Brain pericyte (primary cell): ENCODE measurements around the gene CST6.
"Not testable (repeated sequence)": the region's sequence is repeated elsewhere in the genome, so short reads cannot be mapped to it uniquely, and the experiment has no call there.

Experiments used
- DNase-seq: peaks from one replicate; pipeline ENCODE4 v3.0.0-alpha.2; 2012; ENCODE audit warnings: low read depth, low spot score

Gene CST6

DNA sequence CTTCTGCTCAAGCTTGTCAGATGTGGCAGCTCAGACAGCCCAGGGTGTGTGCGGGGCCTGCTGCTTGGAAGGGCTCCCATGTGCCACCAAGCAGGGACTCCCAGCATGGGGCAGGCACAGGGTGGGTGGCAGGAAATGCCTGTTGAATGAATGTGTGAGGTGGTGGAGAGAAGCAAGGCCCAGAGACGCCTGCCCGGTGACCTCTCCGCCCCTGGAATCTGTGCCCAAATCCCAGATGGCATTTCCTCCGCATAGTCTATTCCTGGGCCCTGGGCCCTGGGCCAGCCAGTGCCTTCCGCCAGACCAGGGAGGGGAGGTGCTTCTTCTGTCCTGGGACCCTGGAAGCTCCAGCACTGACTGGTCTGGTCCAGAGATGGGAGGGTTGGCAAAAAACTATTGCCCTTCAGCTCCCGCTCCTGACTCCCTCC, 3.7 kb downstream of the CST6 start:
- no peak for DNase-seq

DNA sequence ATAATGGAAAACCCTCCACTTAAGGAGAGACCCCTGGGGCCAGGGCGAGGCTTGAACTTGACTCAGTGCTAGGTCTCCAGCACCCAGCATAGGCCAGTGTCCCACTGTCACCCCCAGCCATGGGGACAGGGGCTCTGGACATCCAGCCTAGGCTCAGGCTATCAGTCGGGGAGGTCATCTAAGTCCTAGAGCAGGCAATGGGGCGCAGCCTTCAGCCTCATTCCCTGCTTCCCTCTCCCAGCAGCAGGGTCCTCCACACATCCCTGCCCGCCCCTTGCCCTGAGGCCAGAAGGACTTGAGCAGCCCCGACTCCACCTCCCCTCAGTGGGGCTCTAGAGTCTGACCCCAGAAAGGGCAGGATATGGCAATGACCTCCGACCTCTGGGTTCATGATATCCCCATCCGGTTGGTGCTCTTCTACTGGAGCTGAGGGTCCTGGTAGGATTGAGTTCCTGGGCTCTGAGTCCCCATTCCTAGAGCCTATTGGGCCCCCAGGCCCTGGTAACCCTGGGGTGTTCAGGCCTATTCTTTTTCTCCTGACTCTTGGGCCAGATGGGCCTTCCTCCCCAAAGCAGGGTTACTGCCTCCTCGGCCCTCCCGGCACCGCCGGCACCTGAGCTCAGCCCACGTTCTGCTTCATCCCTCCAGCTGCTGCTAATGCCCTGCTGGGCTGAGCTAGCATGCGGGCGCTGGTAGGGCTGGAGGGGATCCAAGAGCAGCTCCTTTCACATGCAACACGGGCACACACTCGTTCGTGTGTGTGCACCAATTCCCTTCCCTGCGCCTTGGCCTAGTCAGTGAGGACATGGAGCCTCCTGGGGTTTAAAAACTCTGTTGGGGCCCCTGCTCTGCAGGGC, 4.4 kb downstream of the CST6 start:
- peak; percentile 36 for DNase-seq

DNA sequence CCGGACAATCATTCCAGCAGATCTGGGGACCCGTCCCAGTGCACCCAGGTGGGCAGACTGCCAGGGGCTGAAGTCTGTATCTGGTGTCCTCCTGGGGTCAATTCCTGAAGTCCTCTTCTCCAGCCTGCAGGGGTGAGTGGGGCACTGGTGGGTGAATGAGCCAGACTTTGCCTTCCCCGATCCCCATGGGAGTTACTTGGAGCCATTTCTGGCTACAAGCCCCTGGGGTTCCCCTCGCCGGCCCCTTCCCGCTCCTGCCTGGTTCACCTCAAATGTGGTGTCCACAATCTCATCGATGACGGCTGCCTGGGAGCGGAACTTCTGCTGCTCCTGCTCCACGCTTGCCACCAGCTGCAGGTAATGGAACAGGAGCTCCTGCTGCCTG, 5.0 kb downstream of the CST6 start:
- no peak for DNase-seq

DNA sequence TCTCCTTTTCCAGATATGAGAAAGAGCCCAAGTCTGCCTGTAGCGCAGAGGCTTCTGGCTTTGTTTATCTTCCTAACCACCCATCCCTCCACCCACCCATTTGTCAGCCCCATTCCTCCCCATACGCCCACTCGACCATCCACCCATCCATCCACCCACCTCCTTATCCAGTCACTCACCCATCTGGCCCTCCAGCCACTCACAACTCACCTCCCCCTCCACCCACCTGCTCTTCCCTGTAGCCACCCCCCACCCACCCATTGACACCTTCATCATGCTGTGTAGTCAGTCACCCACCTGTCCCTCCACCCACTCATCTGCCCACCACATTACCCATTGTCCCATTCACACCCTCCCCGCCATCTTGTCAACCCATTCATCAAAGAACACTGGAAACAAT, 5.5 kb downstream of the CST6 start:
- no peak for DNase-seq

DNA sequence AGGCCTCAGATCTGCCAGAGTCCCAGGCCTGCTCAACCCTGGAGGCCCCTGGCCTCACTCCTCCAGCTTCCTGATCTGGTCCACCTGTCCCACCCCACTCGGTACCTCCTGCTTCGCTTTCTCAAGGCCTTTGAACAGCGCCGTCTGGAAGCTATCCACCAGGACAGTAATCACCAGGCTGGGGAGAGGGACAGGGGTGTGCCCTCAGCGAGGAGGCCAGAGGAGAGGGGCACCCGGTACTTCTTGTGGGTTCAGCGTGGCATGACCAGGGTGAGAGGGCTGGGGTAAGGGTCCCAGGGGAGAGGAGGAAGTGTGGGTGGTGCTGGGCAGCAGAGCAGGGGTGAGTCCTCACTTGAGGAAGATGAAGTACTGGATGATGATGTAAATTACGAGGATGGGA, 8.4 kb downstream of the CST6 start:
- DNase-seq: no peak

DNA sequence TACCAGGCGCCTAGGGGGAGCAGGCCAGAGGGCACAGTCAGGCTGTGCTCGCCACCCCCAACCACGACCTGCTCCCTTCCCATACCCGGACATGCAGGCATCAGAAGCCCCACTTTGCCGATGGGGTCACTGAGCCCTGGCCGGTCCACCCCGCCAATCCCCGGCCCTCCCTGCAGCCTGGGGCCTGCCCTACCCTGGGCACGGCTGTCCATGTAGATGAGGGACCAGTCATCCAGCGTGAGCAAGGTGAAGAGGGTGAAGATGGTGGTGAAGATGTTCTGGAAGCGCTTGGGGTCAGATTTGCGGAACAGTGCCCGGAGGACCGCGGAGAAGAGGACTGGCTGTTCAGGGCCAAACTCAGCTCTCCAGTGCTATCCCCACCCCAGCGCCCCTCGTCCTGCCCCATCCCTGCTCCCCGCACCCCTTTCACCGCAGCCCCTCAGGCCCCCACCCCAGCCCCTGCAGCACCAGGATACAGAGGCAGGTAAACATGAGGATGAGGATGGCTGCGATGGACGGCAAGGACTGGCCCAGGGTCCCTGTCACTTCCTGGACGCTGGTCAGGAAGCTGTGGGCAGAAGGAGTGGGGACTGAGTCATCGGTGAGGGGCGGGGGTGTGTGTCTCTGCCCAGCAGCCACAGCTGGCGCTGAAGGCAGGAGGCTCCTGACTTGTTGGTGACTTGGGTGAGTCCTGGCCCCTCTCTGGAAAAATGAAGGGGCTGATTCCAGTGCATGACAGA, 9.0 kb downstream of the CST6 start:
- DNase-seq: no peak

DNA sequence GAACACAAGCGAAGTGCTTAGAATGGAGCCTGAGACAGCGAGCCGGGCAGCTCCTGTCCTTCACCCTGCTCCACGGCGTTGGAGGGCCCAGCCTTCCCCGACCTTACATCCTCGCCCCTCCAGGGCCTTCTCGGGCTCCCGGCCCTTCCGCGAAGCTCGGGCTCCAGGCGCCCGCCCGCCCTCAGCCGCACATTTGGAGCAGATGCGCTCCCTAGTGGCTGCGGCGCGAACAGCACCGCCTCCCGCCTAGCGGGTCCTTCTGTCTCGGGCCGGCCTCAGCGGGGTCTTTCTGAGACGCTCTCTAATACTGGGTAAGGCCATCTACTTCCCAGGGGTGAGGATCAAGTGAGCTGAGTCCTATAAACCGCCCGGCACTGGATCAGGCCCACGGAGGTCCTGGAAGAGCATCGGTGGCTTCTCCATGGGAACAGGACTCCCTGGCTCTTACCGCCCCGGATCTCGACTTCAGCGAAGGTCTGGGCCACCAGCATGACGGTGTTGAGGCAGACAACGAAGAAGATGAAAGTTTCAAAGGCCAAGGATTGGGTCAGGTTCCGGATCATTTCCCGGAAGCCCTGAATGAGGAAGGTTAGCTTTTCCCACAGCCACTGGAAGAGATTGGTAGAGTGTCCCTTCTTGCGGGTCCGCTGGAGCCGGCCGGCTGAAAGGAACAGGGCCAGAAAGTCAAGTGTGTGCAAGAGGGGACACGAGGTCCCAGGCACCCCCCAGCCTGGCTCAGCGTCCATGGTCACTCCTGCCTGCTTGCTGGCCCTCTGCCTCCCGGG, 10.8 kb downstream of the CST6 start:
- DNase-seq: no peak

DNA sequence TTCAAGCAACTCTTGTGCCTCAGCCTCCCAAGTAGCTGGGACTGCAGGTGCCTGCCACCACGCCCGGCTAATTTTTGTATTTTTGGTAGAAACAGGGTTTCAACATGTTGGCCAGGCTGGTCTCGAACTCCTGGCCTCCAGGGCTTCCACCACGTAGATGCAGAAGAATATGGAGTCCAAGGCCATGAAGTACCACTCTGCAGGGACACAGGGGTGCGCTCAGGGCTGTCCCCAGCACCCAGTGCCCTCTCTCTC, 11.3 kb downstream of the CST6 start:
- not testable (repeated sequence) for DNase-seq

DNA sequence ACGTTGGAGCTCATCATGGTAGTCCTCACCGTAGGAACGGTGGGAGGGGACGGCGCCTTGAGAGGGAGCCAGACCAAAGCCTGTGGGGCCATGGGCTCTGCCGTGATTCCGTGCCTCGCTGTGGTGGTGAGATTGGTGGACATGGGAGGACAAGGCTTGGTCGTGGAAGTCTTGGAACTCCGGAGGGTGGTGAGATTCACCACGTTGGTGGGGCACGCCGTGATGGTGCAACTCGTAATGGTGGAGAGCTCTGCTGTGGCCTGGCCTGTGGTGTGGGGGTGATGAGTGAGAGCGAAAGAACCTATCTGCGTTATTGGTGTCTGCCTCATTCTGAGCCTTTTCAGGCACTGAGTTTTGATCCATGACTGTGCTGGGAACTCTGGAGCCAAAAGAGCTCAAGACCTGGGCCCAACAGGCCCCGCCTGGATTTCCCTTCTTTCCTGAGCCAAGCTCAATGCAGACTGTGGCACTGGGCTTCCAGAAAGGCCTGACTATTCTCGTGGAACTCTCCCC, 14.3 kb downstream of the CST6 start, which contains the start of gene CATSPER1:
Gene CATSPER1 (minus strand): TSS at position 463 of the 513 bp plus-strand sequence. CDS start 100 bp downstream, at position 363.
- no peak for DNase-seq

DNA sequence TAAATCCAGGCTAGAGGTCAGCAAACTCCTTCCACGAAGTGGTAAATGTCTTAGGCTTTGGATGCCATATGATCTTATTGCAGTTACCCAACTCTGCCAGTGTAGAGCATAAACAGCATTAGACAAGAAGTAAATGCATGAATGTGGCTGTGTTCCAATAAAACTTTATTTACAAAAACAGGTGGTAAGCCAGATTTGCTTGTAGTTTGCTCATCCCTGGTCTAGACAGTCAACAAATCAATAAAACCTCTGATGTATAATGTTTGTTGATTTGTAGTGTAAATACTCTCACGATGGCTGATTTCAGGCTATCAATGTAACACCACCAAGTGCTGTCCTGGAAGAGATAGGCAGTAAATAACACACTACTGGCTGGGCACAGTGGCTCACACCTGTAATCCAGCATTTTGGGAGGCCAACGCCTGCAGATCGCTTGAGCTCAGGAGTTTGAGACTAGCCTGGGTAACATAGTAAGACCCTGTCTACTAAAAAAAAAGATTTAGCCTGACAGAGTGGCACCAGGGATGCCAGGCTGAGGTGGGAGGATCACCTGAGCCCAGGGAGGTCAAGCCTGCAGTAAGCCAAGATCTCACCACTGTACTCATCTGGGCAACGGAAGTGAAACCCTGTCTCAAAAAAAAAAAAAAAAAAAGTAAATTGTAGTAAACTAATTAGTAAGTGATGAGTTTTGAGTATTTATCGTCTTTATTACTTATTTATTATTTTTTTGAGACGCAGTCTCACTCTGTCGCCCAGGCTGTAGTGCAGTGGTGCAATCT, 21.3 kb downstream of the CST6 start:
- DNase-seq: no peak

DNA sequence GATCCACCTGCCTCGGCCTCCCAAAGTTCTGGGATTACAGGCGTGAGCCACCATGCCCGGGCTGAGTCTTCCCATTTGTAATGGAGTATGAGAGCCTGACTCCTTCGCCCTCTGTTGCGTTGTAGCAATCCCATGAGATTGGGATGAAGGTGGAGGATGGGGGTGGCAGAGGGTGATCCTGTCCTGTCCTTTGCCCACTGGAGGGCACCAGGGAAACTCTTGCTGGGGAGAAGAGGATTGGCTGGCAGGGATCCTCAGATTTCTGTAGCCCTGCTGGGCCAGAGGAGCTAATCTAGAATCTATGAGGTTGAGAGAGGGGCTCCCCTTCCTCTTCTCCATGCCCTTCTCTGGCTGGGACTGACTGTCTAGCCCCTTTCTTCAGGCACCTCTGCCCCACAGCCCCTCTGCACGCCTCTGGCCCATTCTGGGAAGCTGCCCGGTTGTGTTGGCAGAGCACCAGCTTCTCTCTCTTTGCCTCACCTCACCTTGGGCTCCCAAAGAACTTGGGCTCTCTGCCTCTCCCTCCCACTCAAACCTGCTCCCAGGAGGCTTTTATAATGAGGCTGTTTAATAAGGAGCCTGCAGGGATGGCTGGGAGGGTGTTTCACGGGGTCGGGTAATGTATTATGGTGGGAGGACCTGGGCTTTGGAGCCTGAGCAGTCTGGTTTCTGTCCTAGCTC, 24.0 kb downstream of the CST6 start:
- DNase-seq: no peak

DNA sequence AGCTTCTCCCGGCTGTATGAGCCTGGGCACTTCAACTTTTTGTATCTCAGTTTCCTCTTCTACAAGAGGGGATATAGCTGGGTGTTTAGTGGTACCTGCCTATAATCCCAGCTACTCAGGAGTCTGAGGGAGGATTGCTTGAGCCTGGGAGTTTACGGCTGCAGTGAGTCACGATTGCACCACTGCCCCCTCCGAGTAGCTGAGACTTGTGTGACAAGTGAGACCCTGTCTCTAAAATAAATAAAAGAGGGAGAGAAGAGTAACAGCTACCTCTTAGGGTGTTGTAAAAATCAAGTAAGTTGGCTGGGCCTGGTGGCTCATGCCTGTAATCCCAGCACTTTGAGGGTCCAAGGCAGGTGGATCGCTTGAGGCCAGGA, 24.5 kb downstream of the CST6 start:
- DNase-seq: no peak

DNA sequence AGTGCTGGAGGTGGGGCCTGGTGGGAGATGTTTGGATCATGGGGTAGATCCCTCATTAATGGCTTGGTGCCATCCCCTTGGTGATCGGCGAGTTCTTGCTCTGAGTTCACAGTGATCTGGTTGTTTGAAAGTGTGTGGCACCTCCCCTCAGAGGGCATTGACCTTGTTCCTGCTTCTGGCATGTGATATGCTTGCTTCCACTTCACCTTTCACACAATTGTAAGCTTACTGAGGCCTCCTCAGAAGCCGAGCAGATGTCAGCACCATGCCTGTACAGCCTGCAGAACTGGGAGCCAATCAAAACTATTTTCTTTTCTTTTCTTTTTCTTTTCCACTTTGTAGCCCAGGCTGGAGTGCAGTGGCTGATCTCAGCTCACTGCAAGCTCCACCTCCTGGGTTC, 25.5 kb downstream of the CST6 start:
- DNase-seq: no peak

DNA sequence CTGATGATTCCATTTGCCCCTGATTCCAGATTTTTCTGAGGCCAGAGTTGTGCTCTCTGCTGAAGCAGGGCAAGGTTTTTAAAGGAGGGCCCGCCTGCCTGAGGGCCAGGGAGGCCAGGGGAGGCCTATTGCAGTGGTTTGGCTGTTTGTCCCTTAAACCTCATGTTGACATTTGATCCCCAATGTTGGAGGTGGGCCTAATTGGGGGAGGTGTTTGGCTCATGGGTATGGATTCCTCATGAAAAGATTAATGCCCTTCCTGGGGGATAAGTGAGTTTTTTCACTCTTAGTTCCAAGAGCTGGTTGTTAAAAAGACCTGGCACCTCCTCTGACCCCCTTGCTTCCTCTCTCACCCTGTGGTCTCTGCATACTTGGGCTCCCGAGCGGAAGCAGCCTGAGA, 28.0 kb downstream of the CST6 start:
- no peak for DNase-seq

DNA sequence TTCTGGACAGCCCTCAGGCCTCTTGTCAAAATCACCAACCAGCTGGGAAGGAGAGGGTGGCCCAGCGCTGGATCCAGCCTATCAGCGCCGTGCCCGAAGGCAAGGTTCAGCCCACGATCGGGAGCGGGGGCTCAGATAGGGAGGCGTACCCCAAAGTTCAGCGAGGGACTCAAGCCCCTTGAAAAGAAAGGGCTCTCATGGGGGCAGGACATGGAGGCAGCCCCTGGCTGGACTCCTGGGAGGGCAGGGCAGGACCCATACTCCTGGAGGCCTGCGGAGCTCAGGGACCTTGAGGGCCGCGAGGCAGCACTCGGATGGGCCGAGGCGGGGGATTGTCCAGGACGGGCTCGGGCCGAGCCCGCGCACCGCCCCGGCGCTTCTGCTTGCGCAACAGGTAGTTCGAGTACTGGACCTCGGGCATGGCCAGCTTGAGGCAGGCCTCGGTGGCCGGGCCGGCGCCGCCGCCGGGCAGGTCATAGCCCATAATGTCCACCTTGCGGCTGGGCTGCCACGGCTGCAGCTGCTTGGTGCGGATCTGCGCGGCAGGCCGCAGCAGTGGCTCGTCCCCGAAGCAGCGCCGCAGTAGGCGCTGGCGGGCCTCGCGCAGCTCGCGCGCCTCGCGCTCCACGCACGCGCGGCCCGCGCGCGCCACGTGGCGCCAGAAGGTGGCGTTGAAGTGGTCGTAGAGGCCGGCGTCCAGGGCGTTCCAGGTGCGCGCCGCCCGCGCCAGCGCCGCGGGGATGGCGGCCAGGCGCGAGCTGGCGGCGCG, 30.6 kb downstream of the CST6 start:
- no peak for DNase-seq

DNA sequence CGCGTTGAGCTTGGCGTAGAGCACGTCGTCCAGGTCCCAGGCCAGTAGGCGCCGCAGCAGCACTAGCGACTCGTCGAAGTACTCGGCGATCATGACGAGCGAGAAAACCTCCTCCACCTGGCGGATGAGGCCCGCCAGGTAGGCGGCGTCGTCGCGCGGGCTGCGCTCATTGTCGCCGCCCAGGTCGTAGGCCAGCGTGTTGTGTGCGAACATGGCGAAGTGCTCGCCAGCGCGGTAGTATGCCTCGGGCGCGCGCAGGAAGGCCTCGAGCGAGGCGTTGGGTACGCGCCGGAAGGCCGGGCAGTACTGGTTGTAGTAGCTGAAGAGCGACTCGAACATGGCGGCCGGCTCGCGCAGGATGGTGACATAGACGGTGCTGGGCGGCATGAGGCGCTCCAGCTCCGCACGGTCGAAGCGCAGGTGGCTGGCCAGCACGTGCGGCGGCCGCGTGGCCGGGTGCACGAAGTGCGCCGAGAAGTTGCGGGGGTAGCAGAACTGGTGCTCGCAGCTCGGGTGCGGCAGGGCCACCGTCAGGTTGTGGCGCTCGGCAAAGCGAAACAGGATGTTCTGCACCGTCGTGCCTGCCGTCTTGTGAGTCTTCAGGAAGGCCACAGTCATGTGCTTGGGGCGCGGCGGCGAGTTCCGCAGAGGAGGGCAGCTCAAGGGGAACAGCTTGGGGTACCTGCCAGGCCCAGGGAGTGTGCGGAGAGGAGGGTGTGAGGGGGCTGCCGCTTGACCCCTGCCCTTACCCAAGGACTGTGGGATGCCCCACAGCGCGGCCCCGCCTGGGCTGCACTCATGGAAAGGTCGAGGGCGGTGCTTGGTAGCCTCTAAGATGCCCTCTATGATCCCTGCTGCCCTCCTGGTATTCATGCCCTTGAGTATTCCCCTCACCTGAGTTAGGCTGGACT, 31.4 kb downstream of the CST6 start:
- no peak for DNase-seq

DNA sequence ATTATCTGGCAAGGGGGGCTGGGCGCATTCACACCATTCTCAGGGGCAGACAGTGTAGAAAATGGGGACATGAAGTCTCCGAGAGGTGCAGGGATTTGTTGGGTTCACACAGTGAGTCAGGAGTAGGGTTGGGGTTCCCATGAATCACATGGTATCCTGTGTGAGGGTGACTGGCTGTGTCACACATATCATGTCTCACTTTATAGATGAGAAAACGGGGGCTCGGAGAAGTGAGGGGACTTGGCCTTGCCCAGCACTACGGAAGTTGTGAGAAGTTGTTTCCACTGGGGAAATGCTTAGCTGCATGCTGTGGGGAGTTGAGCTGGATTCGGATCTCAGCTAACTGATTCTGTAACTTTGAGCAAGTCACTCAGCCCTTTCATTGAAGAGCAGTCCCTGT, 32.9 kb downstream of the CST6 start:
- no peak for DNase-seq

DNA sequence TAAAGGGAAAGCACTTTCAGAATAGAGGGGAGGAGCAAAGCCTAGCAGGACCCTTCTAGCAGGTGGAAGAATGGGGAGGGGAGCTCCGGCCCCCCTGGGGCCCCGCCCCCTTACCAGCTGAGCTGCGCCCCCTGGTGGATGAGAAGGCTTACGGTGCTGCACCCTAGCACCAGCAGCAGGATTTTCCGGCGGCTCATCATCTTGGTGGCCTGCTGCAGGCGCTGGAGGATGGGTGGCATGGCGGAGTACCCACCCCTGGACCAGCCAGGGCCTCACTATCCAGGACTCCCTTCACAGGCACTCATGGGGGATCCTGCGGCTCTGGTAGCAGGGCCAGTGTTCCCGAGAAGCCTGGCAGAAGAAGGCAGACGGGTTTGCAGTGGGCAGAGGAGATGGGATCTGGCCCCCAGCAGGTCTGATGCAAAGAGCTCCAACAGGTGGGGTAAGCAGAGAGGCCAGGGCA, 33.4 kb downstream of the CST6 start:
- DNase-seq: no peak

DNA sequence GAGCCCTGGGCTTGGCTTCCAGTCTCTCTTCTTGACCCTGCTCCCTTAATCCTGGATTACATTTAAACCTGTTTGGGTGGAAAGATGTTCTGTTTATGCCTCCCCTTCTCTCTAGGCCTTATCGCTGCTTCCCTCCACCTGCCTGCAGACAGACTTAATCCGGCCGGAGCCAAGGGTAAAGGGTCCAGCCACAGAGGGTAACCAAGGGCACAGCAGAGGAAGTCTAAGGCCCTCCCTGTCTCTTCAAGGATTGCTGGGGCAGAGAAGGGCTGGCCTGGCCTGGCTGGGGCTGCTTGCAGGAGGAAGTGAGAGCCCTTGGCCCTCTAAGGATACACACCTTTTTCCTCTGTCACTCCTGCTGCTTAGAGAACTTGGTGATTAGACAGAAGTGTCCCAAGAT, 35.1 kb downstream of the CST6 start:
- no peak for DNase-seq
